ENCODE data around the gene CADM2. TPM values are rescaled to one million over a fixed set of nuclear protein-coding genes. Genes with fewer than 3 reads are reported as not detected.
"Not testable (repeated sequence)": the region's sequence is repeated elsewhere in the genome, so short reads cannot be mapped to it uniquely, and the experiment has no call there.

Gene CADM2
- total and polyA plus RNA-seq, 5 experiments from 2014 or later, result 0.12 to 0.96 (median 0.55) TPM; not detected in 2

DNA sequence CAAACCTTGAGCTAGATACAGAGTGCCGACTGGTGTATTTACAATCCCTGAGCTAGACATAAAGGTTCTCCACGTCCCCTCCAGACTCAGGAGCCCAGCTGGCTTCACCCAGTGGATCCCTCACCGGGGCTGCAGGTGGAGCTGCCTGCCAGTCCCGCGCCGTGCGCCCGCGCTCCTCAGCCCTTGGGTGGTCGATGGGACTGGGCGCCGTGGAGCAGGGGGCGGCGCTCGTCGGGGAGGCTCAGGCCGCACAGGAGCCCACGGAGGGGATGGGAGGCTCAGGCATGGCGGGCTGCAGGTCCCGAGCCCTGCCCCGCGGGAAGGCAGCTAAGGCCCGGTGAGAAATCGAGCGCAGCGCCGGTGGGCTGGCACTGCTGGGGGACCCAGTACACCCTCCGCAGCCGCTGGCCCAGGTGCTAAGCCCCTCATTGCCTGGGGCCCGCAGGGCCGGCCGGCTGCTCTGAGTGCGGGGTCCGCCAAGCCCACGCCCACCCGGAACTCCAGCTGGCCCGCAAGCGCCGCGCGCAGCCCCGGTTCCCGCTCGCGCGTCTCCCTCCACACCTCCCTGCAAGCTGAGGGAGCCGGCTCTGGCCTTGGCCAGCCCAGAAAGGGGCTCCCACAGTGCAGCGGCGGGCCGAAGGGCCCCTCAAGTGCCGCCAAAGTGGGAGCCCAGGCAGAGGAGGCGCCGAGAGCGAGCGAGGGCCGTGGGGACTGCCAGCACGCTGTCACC, 175.1 kb downstream of the CADM2 start:
- H3K4me3 Mint-ChIP-seq, POLR2A ChIA-PET: not testable (repeated sequence)

DNA sequence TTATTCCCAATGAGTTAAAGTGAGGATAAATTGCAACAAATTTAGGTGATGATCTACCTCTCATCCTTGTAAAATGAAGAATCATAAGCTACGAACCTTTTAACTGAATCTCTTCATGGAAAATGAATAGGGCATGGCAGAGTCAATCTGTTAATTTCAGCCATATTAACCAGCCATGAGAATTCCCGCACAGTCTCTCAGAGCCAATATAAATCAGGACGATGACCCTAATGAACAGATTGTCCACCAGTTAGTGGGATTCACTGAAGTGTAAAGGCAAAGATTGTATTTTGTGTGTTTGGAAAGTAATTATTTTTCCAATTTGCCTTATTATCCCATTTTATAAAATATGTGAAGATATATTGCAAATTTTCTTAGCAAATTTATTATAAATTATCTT, 183.8 kb downstream of the CADM2 start:
- DNase-seq (no peak), ATAC-seq (no peak)
- POLR2A ChIA-PET, result no interaction called here
- peaks cover 0 to 8% (median 0%) of the 10 kb centered on the region in 3 donors for H3K36me3 Mint-ChIP-seq
- H3K27me3 Mint-ChIP-seq, result peaks cover 0 to 3% (median 0%) of the 10 kb centered on the region in 5 donors
- no peak overlapping the region for H3K27ac Mint-ChIP-seq
- peaks cover 0 to 2% (median 0%) of the 10 kb centered on the region in 4 donors for H3K4me1 Mint-ChIP-seq
- H3K9me3 Mint-ChIP-seq, result peaks cover 0 to 19% (median 3%) of the 10 kb centered on the region in 9 donors
- no peak overlapping the region for H3K4me3 Mint-ChIP-seq

More for the DNA sequence above, 175.1 kb downstream of the CADM2 start:
- not testable (repeated sequence) for ATAC-seq, DNase-seq, H3K4me1 Mint-ChIP-seq, H3K27me3 Mint-ChIP-seq, H3K9me3 Mint-ChIP-seq, H3K27ac Mint-ChIP-seq, H3K36me3 Mint-ChIP-seq

GRCh38 chr3:85148036-85148435, 189.2 kb downstream of the CADM2 start:
- POLR2A ChIA-PET, result no interaction called here
- no peak for ATAC-seq
- no peak overlapping the region for H3K4me3 Mint-ChIP-seq
- no peak for DNase-seq
- no peak overlapping the region for H3K27ac Mint-ChIP-seq
- H3K36me3 Mint-ChIP-seq, result peaks cover 0 to 8% (median 0%) of the 10 kb centered on the region in 3 donors
- H3K27me3 Mint-ChIP-seq, result peaks cover 0 to 3% (median 0%) of the 10 kb centered on the region in 5 donors
- peaks cover 0 to 2% (median 0%) of the 10 kb centered on the region in 4 donors for H3K4me1 Mint-ChIP-seq
- peaks cover 0 to 10% (median 5%) of the 10 kb centered on the region in 9 donors for H3K9me3 Mint-ChIP-seq

DNA sequence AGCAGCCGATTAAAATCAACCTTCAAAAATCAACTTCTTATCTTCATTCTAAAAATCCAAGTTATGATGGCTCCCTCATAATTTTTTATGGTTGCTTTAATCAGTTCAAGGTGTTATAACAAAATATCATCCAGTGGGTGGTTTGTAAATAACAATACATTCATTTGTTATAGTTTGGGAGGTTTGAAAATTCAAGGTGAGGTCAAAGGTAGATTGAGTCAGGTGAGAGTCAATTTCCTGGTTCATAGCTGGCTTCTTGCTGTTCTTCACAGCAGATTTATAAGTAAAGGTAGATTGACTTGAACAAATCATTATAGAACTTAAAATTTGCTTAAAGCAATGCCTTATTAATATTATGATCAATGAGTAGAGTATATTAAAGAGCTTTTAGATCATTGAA, 192.8 kb downstream of the CADM2 start:
- peaks cover 0 to 2% (median 0%) of the 10 kb centered on the region in 4 donors for H3K4me1 Mint-ChIP-seq

DNA sequence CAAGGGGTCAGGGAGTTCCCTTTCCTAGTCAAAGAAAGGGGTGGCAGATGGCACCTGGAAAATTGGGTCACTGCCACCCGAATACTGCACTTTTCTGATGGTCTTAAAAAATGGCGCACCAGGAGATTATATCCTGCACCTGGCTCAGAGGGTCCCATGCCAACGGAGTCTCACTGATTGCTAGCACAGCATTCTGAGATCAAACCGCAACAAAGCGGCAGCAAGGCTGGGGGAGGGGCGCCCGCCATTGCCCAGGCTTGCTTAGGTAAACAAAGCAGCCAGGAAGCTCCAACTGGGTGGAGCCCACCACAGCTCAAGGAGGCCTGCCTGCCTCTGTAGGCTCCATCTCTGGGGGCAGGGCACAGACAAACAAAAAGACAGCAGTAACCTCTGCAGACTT, 194.5 kb downstream of the CADM2 start:
- H3K27ac Mint-ChIP-seq, POLR2A ChIA-PET, H3K36me3 Mint-ChIP-seq, H3K4me3 Mint-ChIP-seq, ATAC-seq, H3K27me3 Mint-ChIP-seq, DNase-seq, H3K4me1 Mint-ChIP-seq: not testable (repeated sequence)
- peaks cover 0 to 11% (median 3%) of the 10 kb centered on the region in 9 donors for H3K9me3 Mint-ChIP-seq

More for the DNA sequence above, 192.8 kb downstream of the CADM2 start:
- no peak for ATAC-seq
- no peak overlapping the region for H3K4me3 Mint-ChIP-seq
- peaks cover 2 to 11% (median 5%) of the 10 kb centered on the region in 9 donors for H3K9me3 Mint-ChIP-seq
- POLR2A ChIA-PET, result no interaction called here
- H3K27me3 Mint-ChIP-seq, result peaks cover 0 to 3% (median 0%) of the 10 kb centered on the region in 5 donors
- peaks cover 0 to 3% (median 0%) of the 10 kb centered on the region in 3 donors for H3K36me3 Mint-ChIP-seq
- no peak for DNase-seq
- no peak overlapping the region for H3K27ac Mint-ChIP-seq

DNA sequence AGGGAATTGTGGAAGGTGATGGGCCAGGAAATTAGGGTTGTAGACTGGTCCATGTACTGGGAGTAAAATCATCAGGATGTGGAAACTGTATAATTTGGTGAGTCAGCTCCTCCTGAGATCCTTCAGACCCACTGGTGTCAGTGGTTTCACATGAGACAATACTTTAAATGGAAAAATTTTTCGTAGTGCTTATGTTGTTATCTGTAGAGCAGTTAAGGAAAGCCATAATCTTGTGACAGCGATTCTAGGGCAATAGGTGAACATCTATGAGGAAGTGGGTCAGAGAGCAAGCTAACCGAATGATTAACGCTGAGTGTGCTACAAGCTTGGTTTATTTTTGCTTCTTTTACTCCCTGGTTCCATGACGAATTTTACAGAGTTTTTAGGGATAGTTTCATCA, 200.6 kb downstream of the CADM2 start:
- no peak overlapping the region for H3K4me3 Mint-ChIP-seq
- ATAC-seq (no peak), DNase-seq (no peak)
- H3K4me1 Mint-ChIP-seq, result no peaks in the 10 kb centered on the region
- peaks cover 0 to 34% (median 2%) of the 10 kb centered on the region in 9 donors for H3K9me3 Mint-ChIP-seq
- no peaks in the 10 kb centered on the region for H3K27me3 Mint-ChIP-seq
- H3K27ac Mint-ChIP-seq, result no peak overlapping the region
- POLR2A ChIA-PET, result no interaction called here
- H3K36me3 Mint-ChIP-seq, result no peaks in the 10 kb centered on the region

- no peaks in the 10 kb centered on the region for H3K4me1 Mint-ChIP-seq
- H3K27me3 Mint-ChIP-seq, result no peaks in the 10 kb centered on the region
- H3K4me3 Mint-ChIP-seq, result no peak overlapping the region
- no peak for ATAC-seq
- no peak for DNase-seq
- H3K27ac Mint-ChIP-seq, result no peak overlapping the region
- no peaks in the 10 kb centered on the region for H3K36me3 Mint-ChIP-seq
- POLR2A ChIA-PET, result no interaction called here
- peaks cover 0 to 34% (median 2%) of the 10 kb centered on the region in 9 donors for H3K9me3 Mint-ChIP-seq
These were observed 202.8 kb downstream of the CADM2 start for GRCh38 chr3:85161544-85161943.

DNA sequence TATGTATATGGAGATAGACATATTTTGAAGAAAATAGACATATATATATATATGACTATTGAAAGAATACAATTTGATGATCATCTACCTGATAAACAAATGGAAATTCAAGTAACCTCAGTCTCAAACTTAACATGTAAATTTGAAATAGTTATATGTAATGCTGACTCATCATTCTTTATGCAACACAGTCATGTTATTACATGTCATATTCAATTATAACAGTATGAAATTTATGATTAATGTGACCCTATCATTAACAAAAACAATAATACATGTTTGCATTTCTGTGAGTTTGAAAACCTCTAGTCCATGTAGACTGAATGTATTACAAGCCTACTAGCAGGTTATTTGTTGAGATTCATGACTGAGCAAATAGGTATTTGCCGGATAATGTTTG, 204.1 kb downstream of the CADM2 start:
- no peak overlapping the region for H3K4me3 Mint-ChIP-seq
- peaks cover 0 to 34% (median 2%) of the 10 kb centered on the region in 9 donors for H3K9me3 Mint-ChIP-seq
- ATAC-seq, result no peak
- POLR2A ChIA-PET, result no interaction called here
- H3K4me1 Mint-ChIP-seq, result no peaks in the 10 kb centered on the region
- H3K36me3 Mint-ChIP-seq, result no peaks in the 10 kb centered on the region
- H3K27me3 Mint-ChIP-seq, result no peaks in the 10 kb centered on the region
- DNase-seq, result no peak
- no peak overlapping the region for H3K27ac Mint-ChIP-seq

DNA sequence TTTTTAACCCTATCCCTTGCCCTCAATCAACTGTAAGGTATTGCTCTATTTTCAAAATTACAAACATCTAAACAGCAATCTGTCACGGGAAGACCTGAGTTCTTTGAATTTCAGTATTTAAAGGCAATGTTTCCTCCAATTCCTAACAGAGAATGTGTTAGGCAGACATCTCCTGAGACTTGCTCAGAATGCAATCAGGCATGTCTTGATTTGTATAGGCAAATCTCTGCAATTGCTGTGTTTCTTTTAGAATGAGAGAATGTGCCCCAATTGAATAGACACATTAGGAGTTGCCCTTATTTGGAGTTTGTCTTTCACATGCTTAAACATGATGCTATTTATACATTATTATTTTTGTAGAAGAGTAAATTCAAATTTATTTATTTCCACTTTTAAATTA, 205.6 kb downstream of the CADM2 start:
- H3K4me3 Mint-ChIP-seq, result no peak overlapping the region
- ATAC-seq, result no peak
- H3K9me3 Mint-ChIP-seq, result peaks cover 0 to 25% (median 0%) of the 10 kb centered on the region in 9 donors
- H3K27ac Mint-ChIP-seq, result no peak overlapping the region
- no peak for DNase-seq
- no peaks in the 10 kb centered on the region for H3K4me1 Mint-ChIP-seq
- H3K36me3 Mint-ChIP-seq, result no peaks in the 10 kb centered on the region
- H3K27me3 Mint-ChIP-seq, result no peaks in the 10 kb centered on the region
- POLR2A ChIA-PET, result no interaction called here

- no peak overlapping the region for H3K4me3 Mint-ChIP-seq
- no peaks in the 10 kb centered on the region for H3K4me1 Mint-ChIP-seq
- H3K27me3 Mint-ChIP-seq, result no peaks in the 10 kb centered on the region
- H3K36me3 Mint-ChIP-seq, result no peaks in the 10 kb centered on the region
- POLR2A ChIA-PET, result no interaction called here
- ATAC-seq, result no peak
- no peak for DNase-seq
- H3K9me3 Mint-ChIP-seq, result peaks cover 0 to 5% (median 0%) of the 10 kb centered on the region in 9 donors
- H3K27ac Mint-ChIP-seq, result no peak overlapping the region
These were observed 208.8 kb downstream of the CADM2 start for GRCh38 chr3:85167576-85167975.

DNA sequence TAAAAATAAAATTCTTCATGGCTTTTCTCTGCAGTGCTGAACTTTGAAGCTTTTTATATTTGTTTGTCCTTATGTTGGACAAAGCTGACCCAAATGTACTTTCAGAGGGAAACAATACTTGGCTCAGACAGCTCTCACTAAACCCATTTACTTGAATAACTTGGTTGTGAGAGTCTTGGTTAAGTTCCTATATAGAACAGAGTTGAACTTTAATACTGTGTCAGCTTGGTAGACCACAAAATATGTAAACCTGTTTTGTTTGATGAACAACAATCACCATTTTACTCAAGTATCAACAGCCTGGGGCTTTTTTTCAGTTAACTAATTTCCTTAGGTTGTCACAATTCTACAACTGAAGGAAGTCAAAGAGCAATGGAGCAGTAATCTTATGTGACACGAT, 211.9 kb downstream of the CADM2 start:
- no peaks in the 10 kb centered on the region for H3K36me3 Mint-ChIP-seq
- H3K4me3 Mint-ChIP-seq, result no peak overlapping the region
- POLR2A ChIA-PET, result no interaction called here
- no peaks in the 10 kb centered on the region for H3K27me3 Mint-ChIP-seq
- no peaks in the 10 kb centered on the region for H3K4me1 Mint-ChIP-seq
- H3K9me3 Mint-ChIP-seq, result peaks cover 0 to 4% (median 0%) of the 10 kb centered on the region in 9 donors
- DNase-seq, result no peak
- no peak overlapping the region for H3K27ac Mint-ChIP-seq
- no peak for ATAC-seq

DNA sequence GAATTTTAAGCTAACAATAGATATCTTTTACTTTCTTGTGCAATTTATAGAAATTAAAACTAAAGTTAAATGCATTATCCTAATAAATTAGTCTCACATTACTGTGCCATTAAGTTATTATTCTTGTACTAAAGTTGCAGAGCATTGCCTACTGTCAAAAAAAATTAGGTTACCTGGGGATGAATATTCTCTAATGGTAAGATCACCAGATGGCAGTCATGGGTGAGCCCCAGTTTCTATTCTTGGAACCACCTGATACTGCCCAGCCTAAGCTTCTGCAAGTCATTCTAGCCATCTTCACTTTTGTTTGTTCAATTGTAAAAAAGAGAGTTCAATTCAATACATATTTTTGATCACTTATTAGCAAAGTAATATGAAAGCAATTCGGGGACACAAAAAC, 213.2 kb downstream of the CADM2 start:
- POLR2A ChIA-PET, result no interaction called here
- H3K4me3 Mint-ChIP-seq, result no peak overlapping the region
- DNase-seq, result no peak
- no peaks in the 10 kb centered on the region for H3K36me3 Mint-ChIP-seq
- ATAC-seq, result no peak
- no peaks in the 10 kb centered on the region for H3K4me1 Mint-ChIP-seq
- H3K9me3 Mint-ChIP-seq, result peaks cover 0 to 4% (median 0%) of the 10 kb centered on the region in 9 donors
- no peak overlapping the region for H3K27ac Mint-ChIP-seq
- H3K27me3 Mint-ChIP-seq, result no peaks in the 10 kb centered on the region

- Mint-ChIP-seq H3K4me3 (no peak overlapping the region), H3K4me1 (no peaks in the 10 kb centered on the region), H3K27me3 (no peaks in the 10 kb centered on the region), H3K27ac (no peak overlapping the region), H3K36me3 (no peaks in the 10 kb centered on the region), H3K9me3 (peaks cover 0 to 4% (median 0%) of the 10 kb centered on the region in 9 donors)
- ATAC-seq (no peak), DNase-seq (no peak)
- POLR2A ChIA-PET, result no interaction called here
These were observed 218.0 kb downstream of the CADM2 start for GRCh38 chr3:85176799-85177198.

Data from naive thymus-derived CD8-positive, alpha-beta T cell (primary cell).